HepG2 (cell line): ENCODE data around the gene GRIN2D. TPM values are rescaled to one million over a fixed set of nuclear protein-coding genes. Genes with fewer than 3 reads are reported as not detected.

Experiments
- BCL6 ChIP-seq: IDR thresholded peaks from 2 replicates; pipeline ENCODE4 v1.6.1; 2016; ENCODE audit warnings: missing genetic modification reagents, missing compliant biosample characterization
- E2F2 ChIP-seq: sonication (generic); formaldehyde crosslinking; IDR thresholded peaks from 2 replicates; pipeline ENCODE4 v1.4.0; 2020; ENCODE audit warnings: missing genetic modification reagents, borderline replicate concordance
- NFKBIZ ChIP-seq: IDR thresholded peaks from 2 replicates; pipeline ENCODE4 v1.6.1; 2018; ENCODE audit warnings: missing genetic modification reagents, missing compliant biosample characterization
- REST ChIP-seq, 2 experiments: IDR thresholded peaks; 2 replicates each; pipeline ENCODE4 v1.6.1; 2011 to 2012; ENCODE audit warnings: low read length in 2 of 2, borderline replicate concordance in 1 of 2, low read depth in 1 of 2, mild to moderate bottlenecking in 1 of 2, moderate library complexity in 1 of 2
- SKIL ChIP-seq: sonication (generic); formaldehyde crosslinking; IDR thresholded peaks from 2 replicates; pipeline ENCODE4 v1.8.0; 2022; ENCODE audit warnings: missing genetic modification reagents, mild to moderate bottlenecking, moderate library complexity, borderline replicate concordance
- ZNF205 ChIP-seq: IDR thresholded peaks from 2 replicates; pipeline ENCODE4 v1.6.1; 2018; ENCODE audit warnings: missing biosample characterization, missing genetic modification reagents
- ZNF710 ChIP-seq: sonication (generic); formaldehyde crosslinking; IDR thresholded peaks from 2 replicates; pipeline ENCODE4 v1.5.0; 2020; ENCODE audit warnings: mild to moderate bottlenecking, missing genetic modification reagents, borderline replicate concordance
- polyA plus RNA-seq, 8 experiments: library from polyadenylated mRNA; depleted of rRNA in 3 of 8; stranded (reverse) in 7 of 8; unstranded in 1 of 8; fragments of >200 nt; fragmentation: Illumina TruSeq in 4 of 8; extraction: Trizol in 4 of 8; gene quantifications; 2 replicates each; pipeline versions ENCODE4 v1.2.1 to v1.2.3, GENCODE V29; 2011 to 2016; ENCODE audit warnings: low read depth in 4 of 8, missing spikeins in 1 of 8, mixed read lengths in 1 of 8; ENCODE audit not compliant: insufficient read depth in 1 of 8
- total RNA-seq, 5 experiments: library from RNA; depleted of rRNA; stranded (reverse); fragments of >200 nt; fragmentation: Illumina TruSeq; extraction: Trizol; gene quantifications; 2 replicates each; pipeline ENCODE4 v1.2.3, GENCODE V29; 2016; ENCODE audit warnings: low read depth in 1 of 5
- TF ChIP-seq, protein P1 (sequence below): sonication (generic); formaldehyde crosslinking; IDR thresholded peaks from 2 replicates; pipeline ENCODE4 v1.5.0; 2020; ENCODE audit warnings: mild to moderate bottlenecking, missing genetic modification reagents
- TF ChIP-seq, protein P2 (sequence below): sonication (generic); formaldehyde crosslinking; IDR thresholded peaks from 2 replicates; pipeline ENCODE4 v1.4.0; 2020; ENCODE audit warnings: mild to moderate bottlenecking, missing genetic modification reagents, borderline replicate concordance

The GRIN2D gene
- total and polyA plus RNA-seq, 2 of the 13 experiments (the other 11 are each of a cell fraction or from before 2014, with no cell fraction given), result 0.02 to 0.13 TPM

- TF ChIP-seq, protein P1, sequence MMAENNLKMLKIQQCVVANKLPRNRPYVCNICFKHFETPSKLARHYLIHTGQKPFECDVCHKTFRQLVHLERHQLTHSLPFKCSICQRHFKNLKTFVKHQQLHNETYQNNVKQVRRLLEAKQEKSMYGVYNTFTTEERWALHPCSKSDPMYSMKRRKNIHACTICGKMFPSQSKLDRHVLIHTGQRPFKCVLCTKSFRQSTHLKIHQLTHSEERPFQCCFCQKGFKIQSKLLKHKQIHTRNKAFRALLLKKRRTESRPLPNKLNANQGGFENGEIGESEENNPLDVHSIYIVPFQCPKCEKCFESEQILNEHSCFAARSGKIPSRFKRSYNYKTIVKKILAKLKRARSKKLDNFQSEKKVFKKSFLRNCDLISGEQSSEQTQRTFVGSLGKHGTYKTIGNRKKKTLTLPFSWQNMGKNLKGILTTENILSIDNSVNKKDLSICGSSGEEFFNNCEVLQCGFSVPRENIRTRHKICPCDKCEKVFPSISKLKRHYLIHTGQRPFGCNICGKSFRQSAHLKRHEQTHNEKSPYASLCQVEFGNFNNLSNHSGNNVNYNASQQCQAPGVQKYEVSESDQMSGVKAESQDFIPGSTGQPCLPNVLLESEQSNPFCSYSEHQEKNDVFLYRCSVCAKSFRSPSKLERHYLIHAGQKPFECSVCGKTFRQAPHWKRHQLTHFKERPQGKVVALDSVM (CRISPR knock-in tag), result peak; percentile 66
- no peak for TF ChIP-seq SKIL (CRISPR knock-in tag)
- TF ChIP-seq ZNF205 (CRISPR knock-in tag), result no peak
- no peak for TF ChIP-seq ZNF710 (CRISPR knock-in tag)
- TF ChIP-seq REST (IDR thresholded peaks at IDR 0.05; ENCODE audit: borderline replicate concordance in 1 of 2, low read depth in 1 of 2, low read length in 2 of 2), result no peak
- peak; percentile 56 for TF ChIP-seq BCL6 (CRISPR knock-in tag)
- 0 out of 2 replicates have a peak, but pooled peaks have one; percentile 14 for TF ChIP-seq NFKBIZ
- TF ChIP-seq E2F2 (CRISPR knock-in tag), result no peak
- TF ChIP-seq, protein P2, sequence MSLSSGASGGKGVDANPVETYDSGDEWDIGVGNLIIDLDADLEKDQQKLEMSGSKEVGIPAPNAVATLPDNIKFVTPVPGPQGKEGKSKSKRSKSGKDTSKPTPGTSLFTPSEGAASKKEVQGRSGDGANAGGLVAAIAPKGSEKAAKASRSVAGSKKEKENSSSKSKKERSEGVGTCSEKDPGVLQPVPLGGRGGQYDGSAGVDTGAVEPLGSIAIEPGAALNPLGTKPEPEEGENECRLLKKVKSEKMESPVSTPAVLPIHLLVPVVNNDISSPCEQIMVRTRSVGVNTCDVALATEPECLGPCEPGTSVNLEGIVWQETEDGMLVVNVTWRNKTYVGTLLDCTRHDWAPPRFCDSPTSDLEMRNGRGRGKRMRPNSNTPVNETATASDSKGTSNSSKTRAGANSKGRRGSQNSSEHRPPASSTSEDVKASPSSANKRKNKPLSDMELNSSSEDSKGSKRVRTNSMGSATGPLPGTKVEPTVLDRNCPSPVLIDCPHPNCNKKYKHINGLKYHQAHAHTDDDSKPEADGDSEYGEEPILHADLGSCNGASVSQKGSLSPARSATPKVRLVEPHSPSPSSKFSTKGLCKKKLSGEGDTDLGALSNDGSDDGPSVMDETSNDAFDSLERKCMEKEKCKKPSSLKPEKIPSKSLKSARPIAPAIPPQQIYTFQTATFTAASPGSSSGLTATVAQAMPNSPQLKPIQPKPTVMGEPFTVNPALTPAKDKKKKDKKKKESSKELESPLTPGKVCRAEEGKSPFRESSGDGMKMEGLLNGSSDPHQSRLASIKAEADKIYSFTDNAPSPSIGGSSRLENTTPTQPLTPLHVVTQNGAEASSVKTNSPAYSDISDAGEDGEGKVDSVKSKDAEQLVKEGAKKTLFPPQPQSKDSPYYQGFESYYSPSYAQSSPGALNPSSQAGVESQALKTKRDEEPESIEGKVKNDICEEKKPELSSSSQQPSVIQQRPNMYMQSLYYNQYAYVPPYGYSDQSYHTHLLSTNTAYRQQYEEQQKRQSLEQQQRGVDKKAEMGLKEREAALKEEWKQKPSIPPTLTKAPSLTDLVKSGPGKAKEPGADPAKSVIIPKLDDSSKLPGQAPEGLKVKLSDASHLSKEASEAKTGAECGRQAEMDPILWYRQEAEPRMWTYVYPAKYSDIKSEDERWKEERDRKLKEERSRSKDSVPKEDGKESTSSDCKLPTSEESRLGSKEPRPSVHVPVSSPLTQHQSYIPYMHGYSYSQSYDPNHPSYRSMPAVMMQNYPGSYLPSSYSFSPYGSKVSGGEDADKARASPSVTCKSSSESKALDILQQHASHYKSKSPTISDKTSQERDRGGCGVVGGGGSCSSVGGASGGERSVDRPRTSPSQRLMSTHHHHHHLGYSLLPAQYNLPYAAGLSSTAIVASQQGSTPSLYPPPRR, result peak; percentile 59
These were observed 3.0 kb upstream of the GRIN2D start (continued) for GRCh38 chr19:48390188-48391099.
